Measurements from ENCODE around the gene PRKAR1B. TPM values are rescaled to one million over a fixed set of nuclear protein-coding genes. Genes with fewer than 3 reads are reported as not detected.

The PRKAR1B gene
- total and polyA plus RNA-seq, 4 experiments from 2014 or later: 6.5 to 16.6 (median 13.7) TPM

DNA sequence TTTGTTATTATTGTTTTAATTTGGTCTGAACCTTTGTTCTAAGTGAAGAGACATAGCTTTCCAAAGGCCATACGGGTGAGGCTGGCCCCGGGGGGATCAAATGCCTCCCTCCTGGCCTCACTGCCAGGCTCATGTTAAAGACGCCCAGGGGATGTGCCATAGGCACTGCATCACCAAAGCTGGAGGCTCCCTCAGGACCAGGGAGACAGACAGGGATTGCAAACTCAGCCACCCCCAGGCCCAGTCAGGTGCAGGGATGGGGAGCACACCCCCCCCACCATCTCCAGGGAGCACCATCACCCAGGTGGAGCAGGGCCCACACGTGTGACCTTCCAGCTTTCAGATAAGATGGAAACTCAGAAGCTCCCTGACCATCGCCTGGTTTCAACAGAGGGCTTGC is 96.5 kb downstream of the PRKAR1B start:
- ChIA-PET CTCF (ENCODE audit: partially characterized antibody) (no interaction called here), POLR2A (ENCODE audit: partially characterized antibody) (no interaction called here)
- intact Hi-C loops (cut with micrococcal nuclease): no loop called here
- Histone ChIP-seq H3K27me3 (ENCODE audit: insufficient read depth, low read length) (no peaks in the 10 kb centered on the region), H3K9me3 (ENCODE audit: control insufficient read depth in 1 of 2, low read length in 2 of 2) (no peaks in the 10 kb centered on the region), H3K27ac (ENCODE audit: low read depth, low read length) (no peak overlapping the region), H3K36me3 (ENCODE audit: insufficient read depth, low read length) (no peaks in the 10 kb centered on the region), H3K4me3 (ENCODE audit: low read length in 2 of 2) (no peak overlapping the region), H3K4me1 (ENCODE audit: insufficient read depth, low read length) (no peaks in the 10 kb centered on the region)
- DNase-seq: no peak
- Mint-ChIP-seq H3K4me3 (no peak overlapping the region), H3K27me3 (no peaks in the 10 kb centered on the region), H3K27ac (no peak overlapping the region), H3K36me3 (no peaks in the 10 kb centered on the region), H3K9me3 (peaks cover 0 to 9% (median 5%) of the 10 kb centered on the region in 8 donors), H3K4me1 (peaks cover 0 to 2% (median under 1%) of the 10 kb centered on the region in 4 donors)

DNA sequence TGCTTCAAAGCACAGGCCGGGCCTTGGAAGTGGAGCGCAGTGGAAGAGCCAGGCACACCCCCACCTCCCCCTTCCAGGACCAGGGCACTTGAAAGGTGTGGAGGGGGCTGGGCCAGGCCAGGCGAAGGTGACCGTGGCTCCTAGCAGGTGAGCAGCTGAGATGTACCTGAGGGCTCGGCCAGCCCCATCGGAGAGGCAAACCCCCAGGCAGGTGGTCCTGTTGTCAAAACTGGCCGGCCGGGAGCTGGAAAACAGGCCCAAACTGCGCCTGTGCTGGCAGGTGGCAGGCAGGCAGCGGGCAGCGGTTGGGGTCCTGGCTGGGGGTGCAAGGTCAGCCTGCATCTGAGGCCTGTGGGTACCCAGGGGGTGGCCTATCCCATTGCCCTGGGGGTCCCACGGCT is 97.0 kb downstream of the PRKAR1B start:
- Histone ChIP-seq H3K27me3 (ENCODE audit: insufficient read depth, low read length) (no peaks in the 10 kb centered on the region), H3K9me3 (ENCODE audit: control insufficient read depth in 1 of 2, low read length in 2 of 2) (peaks cover 0 to 4% of the 10 kb centered on the region in 2 donors), H3K4me1 (ENCODE audit: insufficient read depth, low read length) (no peaks in the 10 kb centered on the region), H3K4me3 (ENCODE audit: low read length in 2 of 2) (no peak overlapping the region), H3K36me3 (ENCODE audit: insufficient read depth, low read length) (no peaks in the 10 kb centered on the region), H3K27ac (ENCODE audit: low read depth, low read length) (no peak overlapping the region)
- Mint-ChIP-seq H3K27me3 (no peaks in the 10 kb centered on the region), H3K36me3 (peaks cover under 1 to 1% of the 10 kb centered on the region in 2 donors), H3K4me1 (peaks cover 0 to 2% (median under 1%) of the 10 kb centered on the region in 4 donors), H3K4me3 (no peak overlapping the region), H3K27ac (no peak overlapping the region), H3K9me3 (peaks cover 0 to 12% (median 8%) of the 10 kb centered on the region in 8 donors)
- intact Hi-C loops (cut with micrococcal nuclease): no loop called here
- ChIA-PET CTCF (ENCODE audit: partially characterized antibody) (no interaction called here), POLR2A (ENCODE audit: partially characterized antibody) (no interaction called here)
- no peak for DNase-seq

GRCh38 chr7:628826-629225 is 98.3 kb downstream of the PRKAR1B start:
- Mint-ChIP-seq H3K4me1 (peaks cover 0 to 3% (median 1%) of the 10 kb centered on the region in 4 donors), H3K9me3 (peaks cover 4 to 23% (median 17%) of the 10 kb centered on the region in 8 donors), H3K36me3 (peaks cover 7 to 9% of the 10 kb centered on the region in 2 donors), H3K4me3 (no peak overlapping the region), H3K27me3 (no peaks in the 10 kb centered on the region), H3K27ac (peak overlapping the region in 1 of 7 donors; percentile 30)
- Histone ChIP-seq H3K27me3 (ENCODE audit: insufficient read depth, low read length) (no peaks in the 10 kb centered on the region), H3K4me1 (ENCODE audit: insufficient read depth, low read length) (no peaks in the 10 kb centered on the region), H3K9me3 (ENCODE audit: control insufficient read depth in 1 of 2, low read length in 2 of 2) (peaks cover 0 to 11% of the 10 kb centered on the region in 2 donors), H3K36me3 (ENCODE audit: insufficient read depth, low read length) (no peaks in the 10 kb centered on the region), H3K4me3 (ENCODE audit: low read length in 2 of 2) (no peak overlapping the region), H3K27ac (ENCODE audit: low read depth, low read length) (no peak overlapping the region)
- CTCF ChIA-PET (ENCODE audit: partially characterized antibody): no interaction called here
- POLR2A ChIA-PET (ENCODE audit: partially characterized antibody): no interaction called here
- DNase-seq: no peak
- intact Hi-C loops (cut with micrococcal nuclease): no loop called here

- ChIA-PET CTCF (ENCODE audit: partially characterized antibody) (no interaction called here), POLR2A (ENCODE audit: partially characterized antibody) (no interaction called here)
- no peak overlapping the region for H3K4me3 ChIP-seq (ENCODE audit: low read length in 2 of 2)
- intact Hi-C loops (cut with micrococcal nuclease): no loop called here
- no peaks in the 10 kb centered on the region for H3K36me3 ChIP-seq (ENCODE audit: insufficient read depth, low read length)
- no peaks in the 10 kb centered on the region for H3K4me1 ChIP-seq (ENCODE audit: insufficient read depth, low read length)
- peaks cover 0 to 3% (median 1%) of the 10 kb centered on the region in 4 donors for H3K4me1 Mint-ChIP-seq
- no peak for DNase-seq
- peaks cover 4 to 25% (median 18%) of the 10 kb centered on the region in 8 donors for H3K9me3 Mint-ChIP-seq
- H3K27ac ChIP-seq (ENCODE audit: low read depth, low read length): no peak overlapping the region
- peaks cover 0 to 11% of the 10 kb centered on the region in 2 donors for H3K9me3 ChIP-seq (ENCODE audit: control insufficient read depth in 1 of 2, low read length in 2 of 2)
- no peak overlapping the region for H3K27ac Mint-ChIP-seq
- no peak overlapping the region for H3K4me3 Mint-ChIP-seq
- peaks cover 9 to 12% of the 10 kb centered on the region in 2 donors for H3K36me3 Mint-ChIP-seq
- no peaks in the 10 kb centered on the region for H3K27me3 ChIP-seq (ENCODE audit: insufficient read depth, low read length)
- no peaks in the 10 kb centered on the region for H3K27me3 Mint-ChIP-seq
Measured at GRCh38 chr7:628402-628763, 98.7 kb downstream of the PRKAR1B start.

DNA sequence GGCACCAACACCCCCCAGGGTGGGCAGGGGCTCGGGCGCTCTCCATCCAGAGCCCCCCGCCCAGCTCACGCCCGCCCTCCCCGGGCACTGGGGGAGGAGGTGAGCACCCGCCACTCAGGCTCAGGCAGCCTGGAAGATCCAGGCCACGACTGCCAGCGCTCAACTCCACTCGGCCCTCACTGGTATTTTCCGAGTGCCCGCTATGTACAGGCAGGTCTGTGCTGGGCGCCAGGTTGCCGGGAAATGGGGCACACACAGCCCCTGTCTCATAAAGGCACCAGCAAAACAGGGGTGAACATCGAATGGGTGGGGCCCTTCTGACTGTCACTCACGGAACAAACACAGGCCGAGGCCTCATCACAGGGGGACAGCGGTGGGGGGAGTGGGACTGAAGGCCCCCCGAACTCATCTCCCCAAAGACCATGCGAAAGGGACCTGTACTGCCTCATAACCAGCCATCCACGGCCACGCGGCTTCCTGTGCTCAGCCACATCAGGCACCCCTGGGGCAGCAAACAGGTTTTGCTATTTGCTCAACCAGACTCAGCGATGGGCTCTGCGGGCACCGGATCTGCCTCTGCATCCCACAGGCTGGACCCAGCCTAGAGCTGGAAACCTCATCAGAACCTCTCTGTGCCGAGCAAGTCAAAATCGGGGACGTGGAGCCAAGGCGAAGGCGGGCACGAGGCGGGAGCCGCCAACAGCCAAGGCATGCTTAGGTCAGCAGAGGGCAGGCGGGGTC is 99.2 kb downstream of the PRKAR1B start:
- Mint-ChIP-seq H3K27me3 (no peaks in the 10 kb centered on the region), H3K4me1 (peaks cover 0 to 1% (median under 1%) of the 10 kb centered on the region in 4 donors), H3K9me3 (peaks cover 4 to 29% (median 20%) of the 10 kb centered on the region in 8 donors), H3K27ac (no peak overlapping the region), H3K4me3 (no peak overlapping the region), H3K36me3 (peaks cover 15 to 17% of the 10 kb centered on the region in 2 donors)
- intact Hi-C loops (cut with micrococcal nuclease): no loop called here
- no peak for DNase-seq
- H3K4me3 ChIP-seq (ENCODE audit: low read length in 2 of 2): no peak overlapping the region
- ChIA-PET CTCF (ENCODE audit: partially characterized antibody) (no interaction called here), POLR2A (ENCODE audit: partially characterized antibody) (no interaction called here)
- H3K9me3 ChIP-seq (ENCODE audit: control insufficient read depth in 1 of 2, low read length in 2 of 2): peaks cover 0 to 11% of the 10 kb centered on the region in 2 donors
- H3K36me3 ChIP-seq (ENCODE audit: insufficient read depth, low read length): no peaks in the 10 kb centered on the region
- no peaks in the 10 kb centered on the region for H3K4me1 ChIP-seq (ENCODE audit: insufficient read depth, low read length)
- H3K27ac ChIP-seq (ENCODE audit: low read depth, low read length): no peak overlapping the region
- H3K27me3 ChIP-seq (ENCODE audit: insufficient read depth, low read length): no peaks in the 10 kb centered on the region

DNA sequence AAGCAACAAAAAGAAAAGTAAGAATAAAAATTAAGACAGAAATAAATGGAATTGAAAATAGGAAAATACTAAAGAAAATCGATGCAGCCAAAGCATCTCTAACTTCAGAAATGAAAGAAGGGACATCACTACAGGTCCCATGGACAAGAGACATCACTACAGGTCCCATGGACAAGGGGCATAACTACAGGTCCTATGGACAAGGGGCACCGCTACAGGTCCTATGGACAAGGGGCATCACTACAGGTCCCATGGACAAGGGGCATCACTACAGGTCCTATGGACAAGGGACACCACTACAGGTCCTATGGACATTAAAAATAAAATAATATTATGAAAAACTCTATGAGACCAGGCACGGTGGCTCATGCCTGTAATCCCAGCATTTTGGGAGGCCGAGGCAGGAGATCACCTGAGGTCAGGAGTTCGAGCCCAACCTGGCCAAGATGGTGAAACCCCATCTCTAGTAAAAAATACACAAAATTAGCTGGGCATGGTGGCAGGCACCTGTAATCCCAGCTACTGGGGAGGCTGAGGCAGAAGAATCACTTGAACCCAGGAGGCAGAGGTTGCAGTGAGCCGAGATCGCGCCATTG is 101.6 kb downstream of the PRKAR1B start:
- Histone ChIP-seq H3K9me3 (ENCODE audit: control insufficient read depth in 1 of 2, low read length in 2 of 2) (peaks cover 12 to 20% of the 10 kb centered on the region in 2 donors), H3K36me3 (ENCODE audit: insufficient read depth, low read length) (no peaks in the 10 kb centered on the region), H3K4me1 (ENCODE audit: insufficient read depth, low read length) (no peaks in the 10 kb centered on the region), H3K4me3 (ENCODE audit: low read length in 2 of 2) (no peak overlapping the region), H3K27ac (ENCODE audit: low read depth, low read length) (no peak overlapping the region), H3K27me3 (ENCODE audit: insufficient read depth, low read length) (no peaks in the 10 kb centered on the region)
- Mint-ChIP-seq H3K36me3 (peaks cover 23 to 25% of the 10 kb centered on the region in 2 donors), H3K27ac (no peak overlapping the region), H3K9me3 (peaks cover 4 to 49% (median 31%) of the 10 kb centered on the region in 8 donors), H3K4me1 (peaks cover 1 to 3% (median 3%) of the 10 kb centered on the region in 4 donors), H3K27me3 (no peaks in the 10 kb centered on the region), H3K4me3 (no peak overlapping the region)
- CTCF ChIA-PET (ENCODE audit: partially characterized antibody): interaction anchor here (1.2 to 1.5 kb wide), 3 partner anchors 8 to 292 kb away, joined by 3 to 6 read pairs (median 4); no protein-coding TSS in a partner anchor
- intact Hi-C loops (cut with micrococcal nuclease): no loop called here
- DNase-seq: no peak
- POLR2A ChIA-PET (ENCODE audit: partially characterized antibody): interaction anchor here (0.9 to 1.3 kb wide), 2 partner anchors 21 to 46 kb away, joined by 4 to 5 read pairs; no protein-coding TSS in a partner anchor

DNA sequence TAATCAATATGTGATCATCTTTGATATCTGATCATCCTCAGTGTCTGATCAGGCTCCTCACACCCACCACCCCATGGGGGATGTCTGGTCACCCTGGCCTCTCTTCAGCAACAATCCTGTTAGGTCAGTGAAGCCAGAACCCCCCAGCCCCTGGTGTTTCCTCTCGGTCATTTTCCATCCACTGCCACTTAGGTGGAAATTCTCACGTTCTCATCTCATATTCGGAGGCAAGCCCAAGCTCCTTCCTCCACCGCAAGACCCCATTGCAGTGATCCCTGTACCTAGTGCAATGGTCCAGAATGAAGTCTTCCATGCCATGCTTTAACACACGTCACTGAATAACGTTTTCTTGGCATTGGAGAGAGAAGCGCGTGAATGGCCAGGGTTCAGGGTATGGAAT is 103.6 kb downstream of the PRKAR1B start:
- POLR2A ChIA-PET (ENCODE audit: partially characterized antibody): interaction anchor here (0.7 to 1.0 kb wide), 2 partner anchors 19 to 52 kb away, joined by 3 to 4 read pairs; no protein-coding TSS in a partner anchor
- no peaks in the 10 kb centered on the region for H3K27me3 Mint-ChIP-seq

More for the DNA sequence above, 103.6 kb downstream of the PRKAR1B start:
- Mint-ChIP-seq H3K9me3 (peaks cover 4 to 61% (median 41%) of the 10 kb centered on the region in 8 donors), H3K36me3 (peaks cover 30 to 39% of the 10 kb centered on the region in 2 donors), H3K4me1 (peaks cover 14 to 23% (median 20%) of the 10 kb centered on the region in 4 donors), H3K4me3 (peak overlapping the region in 1 of 8 donors; percentile 54), H3K27ac (peak overlapping the region in 3 of 7 donors; percentile 36 to 65 (median 64))
- no peaks in the 10 kb centered on the region for H3K36me3 ChIP-seq (ENCODE audit: insufficient read depth, low read length)
- no peak overlapping the region for H3K4me3 ChIP-seq (ENCODE audit: low read length in 2 of 2)
- intact Hi-C loops (cut with micrococcal nuclease): no loop called here
- DNase-seq: no peak
- peaks cover 19% of the 10 kb centered on the region for H3K4me1 ChIP-seq (ENCODE audit: insufficient read depth, low read length)
- H3K27me3 ChIP-seq (ENCODE audit: insufficient read depth, low read length): no peaks in the 10 kb centered on the region
- H3K9me3 ChIP-seq (ENCODE audit: control insufficient read depth in 1 of 2, low read length in 2 of 2): peaks cover 13 to 24% of the 10 kb centered on the region in 2 donors
- H3K27ac ChIP-seq (ENCODE audit: low read depth, low read length): no peak overlapping the region
- CTCF ChIA-PET (ENCODE audit: partially characterized antibody): no interaction called here

Data from CD4-positive, alpha-beta memory T cell (primary cell).